SK-N-SH (cell line): ENCODE measurements around the gene TBXAS1. TPM values are rescaled to one million over a fixed set of nuclear protein-coding genes. Genes with fewer than 3 reads are reported as not detected.

Source experiments
- CTCF ChIA-PET: fragments of 300-600, 350-600 bp; formaldehyde crosslinking; extraction: SDS; loops from one replicate; lab custom pipeline; 2021; lab: Yijun Ruan, JAX
- POLR2A ChIA-PET: fragments of 350-600 bp; sonication (Branson Sonifier 250); formaldehyde crosslinking; extraction: SDS; loops from one replicate; lab custom pipeline; 2020; ENCODE audit warnings: antibody characterized with exemption, inconsistent platforms; lab: Yijun Ruan, JAX
- DNase-seq: peaks from one replicate; pipeline ENCODE4 v3.0.0; 2012
- H2AFZ ChIP-seq: fragments of 200-600 bp; sonication (generic); 2 replicates; pipeline ENCODE4 v1.8.1; 2016; ENCODE audit warnings: antibody characterized with exemption, mild to moderate bottlenecking, low read depth
- H3F3A ChIP-seq: fragments of 200-600 bp; sonication (generic); replicated peaks from 2 replicates; pipeline ENCODE3; 2016; ENCODE audit warnings: antibody characterized with exemption, mild to moderate bottlenecking; ENCODE audit not compliant: insufficient read depth
- H3K27ac ChIP-seq, 2 experiments: fragments of 200-500 bp in 1 of 2; fragments of 200-600 bp in 1 of 2; sonication (Bioruptor generic) in 1 of 2; sonication (generic), shearing (Covaris generic) in 1 of 2; 2 replicates each; pipeline versions ENCODE4 v1.5.1 to v1.6.1; 2014 to 2016; ENCODE audit warnings: low read depth in 2 of 2, inconsistent platforms in 1 of 2, low read length in 1 of 2, mild to moderate bottlenecking in 1 of 2, mixed read lengths in 1 of 2
- H3K27me3 ChIP-seq: fragments of 200-600 bp; sonication (generic), shearing (Covaris generic); 2 replicates; pipeline ENCODE4 v1.6.1; 2016; ENCODE audit warnings: mixed run types; ENCODE audit not compliant: insufficient read depth
- H3K36me3 ChIP-seq, 2 experiments: fragments of 200-500 bp in 1 of 2; fragments of 200-600 bp in 1 of 2; sonication (Bioruptor generic) in 1 of 2; sonication (generic) in 1 of 2; replicated peaks in 1 of 2; 2 replicates each; pipeline versions ENCODE3 to v1.5.1; 2014 to 2016; ENCODE audit warnings: low read length in 1 of 2, mild to moderate bottlenecking in 1 of 2; ENCODE audit not compliant: insufficient read depth in 2 of 2, control insufficient read depth in 1 of 2
- H3K4me1 ChIP-seq, 2 experiments: fragments of 200-500 bp in 1 of 2; fragments of 200-600 bp in 1 of 2; sonication (Bioruptor generic) in 1 of 2; sonication (generic), shearing (Covaris generic) in 1 of 2; 2 replicates each; pipeline versions ENCODE4 v1.5.1 to v1.6.1; 2014 to 2016; ENCODE audit warnings: low read depth in 1 of 2, low read length in 1 of 2, mixed run types in 1 of 2; ENCODE audit not compliant: insufficient read depth in 2 of 2, control insufficient read depth in 1 of 2
- H3K4me2 ChIP-seq: fragments of 200-600 bp; sonication (generic), shearing (Covaris generic); 2 replicates; pipeline ENCODE4 v1.6.1; 2017; ENCODE audit warnings: mixed run types
- H3K4me3 ChIP-seq, 2 experiments: fragments of 200-500 bp in 1 of 2; fragments of 200-600 bp in 1 of 2; sonication (Bioruptor generic) in 1 of 2; sonication (generic), shearing (Covaris generic) in 1 of 2; 2 replicates each; pipeline versions ENCODE4 v1.5.1 to v1.8.1; 2014 to 2016; ENCODE audit warnings: low read depth in 2 of 2, inconsistent platforms in 1 of 2, low read length in 1 of 2, mild to moderate bottlenecking in 1 of 2, mixed read lengths in 1 of 2, moderate library complexity in 1 of 2
- H3K79me2 ChIP-seq: fragments of 200-600 bp; sonication (generic); 2 replicates; pipeline ENCODE4 v1.8.1; 2017; ENCODE audit warnings: mild to moderate bottlenecking; ENCODE audit not compliant: insufficient read depth
- H3K9ac ChIP-seq: fragments of 200-600 bp; sonication (generic); 2 replicates; pipeline ENCODE4 v1.6.1; 2017; ENCODE audit warnings: mixed run types
- H3K9me2 ChIP-seq: fragments of 200-600 bp; sonication (generic); 2 replicates; pipeline ENCODE4 v1.6.1; 2017; ENCODE audit warnings: mixed run types
- H3K9me3 ChIP-seq: fragments of 200-600 bp; sonication (generic); 2 replicates; pipeline ENCODE4 v1.6.1; 2017; ENCODE audit warnings: mixed run types, mild to moderate bottlenecking, moderate library complexity
- H4K20me1 ChIP-seq: fragments of 200-600 bp; sonication (generic); 2 replicates; pipeline ENCODE4 v1.6.1; 2017; ENCODE audit warnings: mild to moderate bottlenecking, mixed run types; ENCODE audit not compliant: insufficient read depth
- EZH2phosphoT487 ChIP-seq: fragments of 200-600 bp; sonication (generic); IDR thresholded peaks from 2 replicates; pipeline ENCODE4 v1.6.1; 2017; ENCODE audit warnings: low read depth, mixed run types, mild to moderate bottlenecking, antibody characterized with exemption, moderate library complexity, borderline replicate concordance
- FOSL2 ChIP-seq: IDR thresholded peaks from 2 replicates; pipeline ENCODE4 v1.4.0; 2012; ENCODE audit warnings: low read depth, mild to moderate bottlenecking, moderate library complexity, borderline replicate concordance
- GABPA ChIP-seq: IDR thresholded peaks from 2 replicates; pipeline ENCODE4 v1.4.0; 2012; ENCODE audit warnings: low read depth, mild to moderate bottlenecking
- GATA2 ChIP-seq: sonication (generic); formaldehyde crosslinking; IDR thresholded peaks from 2 replicates; pipeline ENCODE4 v1.5.0; 2020; ENCODE audit warnings: mild to moderate bottlenecking, missing genetic modification reagents
- IRF3 ChIP-seq: fragments of 150-350 bp; IDR thresholded peaks from 2 replicates; pipeline ENCODE4 v1.6.1; 2016; ENCODE audit warnings: mild to moderate bottlenecking, low read depth, low read length
- JUND ChIP-seq: IDR thresholded peaks from 2 replicates; pipeline ENCODE4 v1.4.0; 2012
- MXI1 ChIP-seq: IDR thresholded peaks from 2 replicates; pipeline ENCODE4 v1.6.1; 2012; ENCODE audit warnings: mild to moderate bottlenecking, low read depth, low read length, improper control_type of control experiment
- NFIC ChIP-seq: IDR thresholded peaks from 2 replicates; pipeline ENCODE4 v1.4.0; 2012; ENCODE audit warnings: borderline replicate concordance
- NRF1 ChIP-seq: IDR thresholded peaks from 2 replicates; pipeline ENCODE4 v1.6.1; 2012; ENCODE audit warnings: low read depth, mild to moderate bottlenecking, low read length
- PBX3 ChIP-seq: IDR thresholded peaks from 2 replicates; pipeline ENCODE4; 2012
- POLR2AphosphoS5 ChIP-seq: IDR thresholded peaks from 2 replicates; pipeline ENCODE4 v1.6.1; 2012; ENCODE audit warnings: low read depth, low read length
- REST ChIP-seq: IDR thresholded peaks from 2 replicates; pipeline ENCODE4 v1.6.1; 2012; ENCODE audit warnings: mild to moderate bottlenecking, low read depth, low read length, moderate library complexity
- RFX5 ChIP-seq: IDR thresholded peaks from 2 replicates; pipeline ENCODE4 v1.6.1; 2012; ENCODE audit warnings: mild to moderate bottlenecking, improper control_type of control experiment, low read length
- RXRA ChIP-seq: IDR thresholded peaks from 2 replicates; pipeline ENCODE4 v1.4.0; 2012; ENCODE audit warnings: low read depth, mild to moderate bottlenecking, borderline replicate concordance
- TAF1 ChIP-seq: IDR thresholded peaks from 2 replicates; pipeline ENCODE4 v1.6.1; 2012; ENCODE audit warnings: low read depth, mild to moderate bottlenecking, low read length, moderate library complexity, borderline replicate concordance
- USF1 ChIP-seq: IDR thresholded peaks from 2 replicates; pipeline ENCODE4 v1.4.0; 2012; ENCODE audit warnings: low read depth, borderline replicate concordance
- USF2 ChIP-seq: fragments of 150-350 bp; IDR thresholded peaks from 2 replicates; pipeline ENCODE4 v1.6.1; 2017; ENCODE audit warnings: antibody characterized with exemption, low read length, low read depth, borderline replicate concordance
- ZBTB33 ChIP-seq: IDR thresholded peaks from 2 replicates; pipeline ENCODE4 v1.4.0; 2012; ENCODE audit warnings: low read depth, borderline replicate concordance
- WGBS: methylation state at CpG from one replicate; pipeline ENCODE4 v1.1.6; 2017; ENCODE audit warnings: low lambda C conversion rate; 5-methylcytosine and 5-hydroxymethylcytosine counted together
- polyA plus RNA-seq, 3 experiments: library from polyadenylated mRNA; depleted of rRNA; stranded (reverse); fragments of >200 nt; gene quantifications; 2 replicates each; pipeline ENCODE4 v1.2.3, GENCODE V29; 2012

The TBXAS1 gene
- polyA plus RNA-seq, 1 of the 3 experiments (the other 2 are of a cell fraction): 4.4 TPM

- H3F3A ChIP-seq: no peaks in the 10 kb centered on the region
- H3K79me2 ChIP-seq: no peaks in the 10 kb centered on the region
- no peak for TF ChIP-seq PBX3
- no peak for TF ChIP-seq IRF3
- no peak for TF ChIP-seq GATA2 (CRISPR knock-in tag)
- TF ChIP-seq RFX5: no peak
- TF ChIP-seq NFIC: no peak
- no peak for TF ChIP-seq GABPA
- no peak for TF ChIP-seq FOSL2
- TF ChIP-seq RXRA: no peak
- no peak for TF ChIP-seq USF2
- no peak for TF ChIP-seq NRF1
- TF ChIP-seq EZH2phosphoT487: no peak
- no peak for TF ChIP-seq JUND
- no peak for TF ChIP-seq ZBTB33
- TF ChIP-seq USF1: no peak
- TF ChIP-seq REST: no peak
- no peak for TF ChIP-seq MXI1
- TF ChIP-seq POLR2AphosphoS5: no peak
- TF ChIP-seq TAF1: no peak
- TF ChIP-seq, all 33 proteins: peak for 0
- Histone ChIP-seq H3K9ac (no peak overlapping the region), H4K20me1 (no peaks in the 10 kb centered on the region), H3K4me2 (no peak overlapping the region), H3K4me1 (peaks cover 0 to 13% of the 10 kb centered on the region in 2 experiments; a peak in 2 of 4 replicates), H3K27ac (no peak overlapping the region), H3K4me3 (no peak overlapping the region), H3K9me2 (no peaks in the 10 kb centered on the region), H3K36me3 (peaks cover 2 to 3% of the 10 kb centered on the region in 2 experiments), H2AFZ (no peak overlapping the region), H3K9me3 (no peaks in the 10 kb centered on the region), H3K27me3 (no peaks in the 10 kb centered on the region)
- 93% methylated on average over 12 of the region's 12 CpGs for whole genome bisulfite sequencing
- ChIA-PET CTCF (interaction anchor here (0.6 to 1.5 kb wide), 5 partner anchors 20 to 1348 kb away, joined by 3 to 6 read pairs (median 4); no protein-coding TSS in a partner anchor), POLR2A (no interaction called here)
- no peak for DNase-seq
Observed at GRCh38 chr7:140025814-140026433, 196.9 kb downstream of the TBXAS1 start.
